Measurements from ENCODE around the gene PRKCQ.
"Not testable (repeated sequence)": the region's sequence is repeated elsewhere in the genome, so short reads cannot be mapped to it uniquely, and the experiment has no call there.

Gene PRKCQ

DNA sequence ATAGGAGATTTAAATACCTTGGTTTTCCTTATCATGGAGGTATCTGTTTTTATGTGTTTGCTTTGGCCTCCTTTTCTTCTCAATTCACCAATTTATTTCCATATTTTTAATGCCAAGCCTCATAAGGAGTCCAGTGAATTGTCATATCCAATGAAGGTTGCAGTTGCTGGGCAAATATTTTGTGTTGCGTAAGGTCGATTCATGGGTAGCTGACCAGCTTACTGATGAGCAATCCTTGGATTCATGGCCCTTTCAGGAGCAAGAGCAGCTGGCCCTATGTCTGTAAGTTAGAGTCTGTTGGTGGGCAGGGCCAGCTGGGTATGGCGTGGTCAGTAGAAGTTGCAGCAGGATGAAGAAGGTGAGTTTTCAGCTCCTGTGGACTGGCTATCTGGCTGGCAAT, 194.4 kb downstream of the PRKCQ start:
- DNase-seq (ENCODE audit: low read depth, low spot score), result no peak

DNA sequence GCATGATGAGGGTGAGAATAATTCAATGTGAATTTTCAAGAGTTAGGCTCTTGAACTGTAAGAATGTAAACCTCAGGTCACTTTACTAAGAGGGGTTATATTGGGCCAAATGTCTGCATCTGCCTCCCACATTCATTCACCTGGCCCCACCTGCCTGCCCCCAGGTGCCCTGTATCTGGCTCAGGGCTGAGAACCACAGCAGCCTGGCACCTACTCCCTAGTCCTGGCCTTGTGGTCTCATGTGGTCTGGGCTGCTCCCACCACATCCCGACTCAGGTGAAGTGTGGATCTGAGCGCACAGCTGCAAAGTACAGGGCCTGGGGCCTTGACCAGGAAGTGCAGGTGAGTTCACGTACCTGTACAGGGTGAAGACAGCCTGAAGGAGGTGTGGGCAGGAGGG, 195.2 kb downstream of the PRKCQ start:
- no peak for DNase-seq (ENCODE audit: low read depth, low spot score)

DNA sequence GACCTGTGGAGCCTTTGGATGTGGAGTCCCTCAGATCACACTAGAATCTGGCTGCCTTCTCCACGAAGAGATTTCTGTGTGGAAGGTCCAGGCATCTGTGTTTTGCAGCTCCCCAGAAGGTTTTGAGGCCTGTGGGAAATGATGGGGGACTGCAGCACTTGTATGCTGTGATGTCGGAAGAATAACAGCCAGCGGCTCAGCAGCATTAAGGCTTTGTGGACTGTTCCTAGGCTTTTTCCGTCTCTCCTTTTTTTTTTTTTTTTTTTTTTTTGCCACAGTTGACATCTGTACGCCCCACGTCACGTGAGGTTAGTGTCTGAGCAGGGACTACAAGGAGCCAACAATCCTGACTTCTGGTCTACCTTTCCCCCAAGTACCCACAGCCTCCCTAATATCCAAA, 196.0 kb downstream of the PRKCQ start:
- DNase-seq (ENCODE audit: low read depth, low spot score), result no peak

DNA sequence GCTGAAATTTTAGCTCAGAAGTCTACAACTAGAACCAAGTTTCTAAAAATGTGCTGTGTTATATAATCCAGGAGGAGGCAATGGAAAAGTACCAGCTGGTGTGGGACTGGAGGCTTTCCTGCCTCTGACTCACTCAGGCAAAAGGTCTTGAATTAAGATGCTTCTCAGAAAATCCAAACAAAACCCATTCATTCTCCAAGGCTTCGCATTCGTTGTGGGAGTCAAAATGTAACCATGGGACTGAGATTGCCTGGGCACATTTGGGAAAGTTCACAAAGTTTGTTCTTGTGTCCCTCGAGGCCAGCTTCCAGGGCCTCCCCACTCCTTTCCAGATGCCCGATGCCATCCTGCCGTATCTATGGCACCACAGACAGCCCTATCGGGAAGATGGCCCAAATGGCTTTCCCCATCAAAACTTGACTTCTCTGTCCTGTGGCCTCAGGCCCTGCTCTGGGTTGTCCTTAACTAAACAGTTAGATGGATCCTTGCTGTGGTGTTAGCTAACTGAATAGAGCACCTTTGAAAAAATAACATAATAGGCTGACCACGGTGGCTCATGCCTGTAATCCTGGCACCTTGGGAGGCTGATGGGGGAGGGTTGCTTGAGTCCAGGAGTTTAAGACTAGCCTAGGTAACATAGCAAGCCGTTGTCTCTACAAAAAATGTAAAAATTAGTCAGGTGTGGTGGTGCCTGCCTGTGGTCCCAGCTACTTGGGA, 196.8 kb downstream of the PRKCQ start:
- no peak for DNase-seq (ENCODE audit: low read depth, low spot score)

DNA sequence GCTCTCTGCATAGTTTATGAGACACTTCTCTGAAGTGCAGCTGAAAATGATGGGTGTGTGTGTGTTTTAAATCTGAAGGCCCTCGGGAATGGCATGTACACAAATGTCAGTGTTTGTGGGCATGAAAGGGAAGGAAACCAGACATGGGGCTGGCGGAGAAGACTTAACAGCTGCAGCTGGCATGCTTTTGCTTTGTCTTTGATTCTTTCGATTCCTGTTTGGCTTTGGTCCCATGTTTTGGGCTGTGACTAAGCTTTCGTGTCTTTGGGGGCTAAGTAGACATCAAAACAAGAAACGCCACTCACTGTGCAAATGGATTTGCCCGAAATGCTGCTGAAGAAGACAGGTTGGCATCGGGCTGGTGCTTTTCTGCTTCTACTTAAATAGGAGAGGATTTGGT, 198.0 kb downstream of the PRKCQ start:
- DNase-seq (ENCODE audit: low read depth, low spot score), result no peak

DNA sequence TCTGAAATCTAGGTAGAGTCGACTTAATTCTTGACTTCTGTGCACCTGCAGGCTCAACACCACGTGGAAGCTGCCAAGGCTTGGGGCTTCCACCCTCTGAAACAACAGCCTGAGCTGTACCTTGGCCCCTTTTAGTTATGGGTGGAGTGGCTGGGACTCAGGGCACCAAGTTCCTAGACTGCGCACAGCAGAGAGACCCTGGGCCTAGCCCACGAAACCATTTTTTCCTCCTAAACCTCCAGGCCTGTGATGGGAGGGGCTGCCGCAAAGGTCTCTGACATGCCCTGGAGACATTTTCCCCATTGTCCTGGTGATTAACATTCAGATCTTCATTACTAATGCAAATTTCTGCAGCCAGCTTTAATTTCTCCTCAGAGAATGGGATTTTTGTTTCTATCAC, 199.6 kb downstream of the PRKCQ start:
- DNase-seq (ENCODE audit: low read depth, low spot score), result not testable (repeated sequence)

DNA sequence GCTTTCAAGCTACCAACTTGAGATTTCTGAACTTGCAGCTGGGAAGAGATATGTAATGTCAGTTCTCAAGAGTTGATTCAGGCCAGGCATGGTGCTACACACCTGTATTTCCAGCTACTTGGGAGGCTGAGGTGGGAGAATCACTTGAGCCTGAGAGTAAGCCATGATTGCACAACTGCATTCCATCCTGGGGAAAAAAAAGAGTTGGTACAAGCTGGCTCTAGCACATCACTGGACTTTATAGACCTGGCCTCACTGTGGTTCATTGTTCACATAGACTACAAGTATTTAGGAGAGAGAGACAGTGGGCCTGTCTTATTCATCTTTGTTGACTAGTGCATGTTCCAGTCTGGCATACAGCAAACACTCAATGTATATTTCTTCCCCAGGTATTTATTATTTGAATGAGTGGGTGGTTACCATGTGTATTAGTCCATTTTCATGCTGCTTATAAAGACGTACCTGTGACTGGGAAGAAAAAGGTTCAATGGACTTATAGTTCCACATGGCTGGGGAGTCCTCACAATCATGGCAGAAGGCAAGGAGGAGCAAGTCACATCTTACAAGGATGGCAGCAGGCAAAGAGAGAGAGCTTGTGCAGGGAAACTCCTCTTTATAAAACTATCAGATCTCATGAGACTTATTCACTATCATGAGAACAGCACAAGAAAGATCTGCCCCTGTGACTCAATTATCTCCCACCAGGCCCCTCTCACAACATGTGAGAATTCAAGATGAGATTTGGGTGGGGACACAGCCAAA, 200.9 kb downstream of the PRKCQ start:
- DNase-seq (ENCODE audit: low read depth, low spot score), result no peak
